Measurements from ENCODE around the gene KRT76. TPM values are rescaled to one million over a fixed set of nuclear protein-coding genes. Genes with fewer than 3 reads are reported as not detected.
"Not testable (repeated sequence)": the region's sequence is repeated elsewhere in the genome, so short reads cannot be mapped to it uniquely, and the experiment has no call there.

KRT76 gene
- total RNA-seq, 1 donor = not detected

DNA sequence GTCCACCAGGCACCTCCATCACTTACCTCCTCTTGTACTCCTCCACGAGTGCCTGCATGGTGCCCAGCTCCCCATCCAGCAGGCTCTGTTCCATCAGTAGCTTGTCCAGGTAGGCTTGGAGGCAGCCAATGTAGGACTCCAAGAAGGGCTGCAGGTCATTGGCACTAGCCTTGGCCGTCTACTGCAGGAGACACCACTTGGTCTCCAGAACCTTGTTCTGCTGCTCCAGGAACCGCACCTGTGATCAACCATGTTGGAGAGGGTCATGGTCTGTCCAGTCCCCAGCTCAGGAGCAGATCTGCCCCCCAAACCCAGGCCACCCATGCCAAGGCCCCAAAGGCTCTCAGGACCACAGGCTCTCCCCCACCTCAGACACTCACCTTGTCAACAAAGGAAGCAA lies 23.9 kb downstream of the KRT76 start:
- no peak for TF ChIP-seq CTCF (IDR thresholded peaks at IDR 0.05; ENCODE audit: insufficient read depth, low read depth, low read length)
- H3K4me3 ChIP-seq (ENCODE audit: low read depth, low read length) = no peak overlapping the region
- DNase-seq (ENCODE audit: low read depth) = no peak

GRCh38 chr12:52752516-52752915 lies 24.6 kb downstream of the KRT76 start:
- no peak overlapping the region for H3K4me3 ChIP-seq (ENCODE audit: low read depth, low read length)
- no peak for TF ChIP-seq CTCF (IDR thresholded peaks at IDR 0.05; ENCODE audit: insufficient read depth, low read depth, low read length)
- no peak for DNase-seq (ENCODE audit: low read depth)

DNA sequence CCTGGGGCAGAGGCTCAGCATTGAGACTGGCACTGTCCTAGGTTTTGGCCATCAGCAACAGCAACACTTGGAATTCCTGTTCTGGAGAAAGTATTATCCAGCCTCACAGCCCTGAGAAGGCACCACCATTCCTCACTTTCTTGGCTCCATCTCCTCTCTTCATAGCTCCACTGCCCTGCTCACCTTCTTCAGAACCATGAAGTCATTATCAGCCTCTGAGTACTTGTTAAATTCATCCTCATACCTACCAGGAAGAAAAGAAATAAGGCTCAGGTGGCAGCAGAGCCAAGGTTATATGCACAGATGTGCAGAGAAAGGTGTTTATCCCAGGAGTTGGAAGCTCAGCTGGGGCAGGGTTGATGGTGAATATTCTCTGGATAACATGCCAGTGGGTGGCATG lies 25.4 kb downstream of the KRT76 start:
- TF ChIP-seq CTCF (IDR thresholded peaks at IDR 0.05; ENCODE audit: insufficient read depth, low read depth, low read length) = no peak

DNA sequence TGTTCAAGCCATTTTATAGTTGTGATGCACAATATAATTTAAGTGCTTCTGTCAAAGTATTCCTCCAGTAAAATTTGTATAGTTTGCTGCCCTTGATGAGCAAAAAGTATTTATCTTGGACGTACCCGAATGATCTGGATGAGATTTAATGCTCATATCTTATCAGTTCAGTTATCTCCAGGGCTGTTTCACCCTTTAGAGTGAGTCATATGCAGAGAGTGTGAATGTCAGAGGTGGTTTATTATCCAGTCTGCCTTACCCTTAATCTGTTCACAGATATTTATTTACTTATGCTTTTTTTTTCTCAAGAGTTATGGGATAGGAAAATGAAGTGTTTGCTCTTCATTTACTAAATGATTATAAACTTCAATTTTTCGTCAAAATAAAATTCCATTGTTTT lies 26.6 kb downstream of the KRT76 start:
- not testable (repeated sequence) for H3K4me3 ChIP-seq (ENCODE audit: low read depth, low read length); DNase-seq (ENCODE audit: low read depth)

More for the DNA sequence above, 25.4 kb downstream of the KRT76 start:
- H3K4me3 ChIP-seq (ENCODE audit: low read depth, low read length) = no peak overlapping the region
- DNase-seq (ENCODE audit: low read depth) = no peak

DNA sequence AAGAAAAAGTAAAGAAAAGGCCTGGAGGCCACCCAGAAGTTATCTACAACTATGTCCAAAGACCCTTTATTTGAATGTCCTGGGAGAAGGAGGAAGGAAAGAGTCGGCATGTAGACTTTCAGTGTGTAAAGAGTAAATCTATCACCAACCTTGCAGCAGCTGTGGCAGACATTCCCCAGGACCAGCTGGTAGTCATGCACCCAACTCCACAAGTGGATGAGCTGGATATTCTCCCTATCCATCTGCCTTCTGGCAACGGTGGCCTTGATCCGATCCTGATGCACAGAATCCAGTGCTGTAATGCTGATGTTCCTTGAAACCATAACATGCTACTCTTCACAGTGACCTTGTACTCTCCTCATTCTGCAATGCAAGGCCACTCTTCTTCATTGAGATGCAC lies 27.3 kb downstream of the KRT76 start:
- H3K4me3 ChIP-seq (ENCODE audit: low read depth, low read length) = no peak overlapping the region
- TF ChIP-seq CTCF (IDR thresholded peaks at IDR 0.05; ENCODE audit: insufficient read depth, low read depth, low read length) = no peak
- DNase-seq (ENCODE audit: low read depth) = no peak

DNA sequence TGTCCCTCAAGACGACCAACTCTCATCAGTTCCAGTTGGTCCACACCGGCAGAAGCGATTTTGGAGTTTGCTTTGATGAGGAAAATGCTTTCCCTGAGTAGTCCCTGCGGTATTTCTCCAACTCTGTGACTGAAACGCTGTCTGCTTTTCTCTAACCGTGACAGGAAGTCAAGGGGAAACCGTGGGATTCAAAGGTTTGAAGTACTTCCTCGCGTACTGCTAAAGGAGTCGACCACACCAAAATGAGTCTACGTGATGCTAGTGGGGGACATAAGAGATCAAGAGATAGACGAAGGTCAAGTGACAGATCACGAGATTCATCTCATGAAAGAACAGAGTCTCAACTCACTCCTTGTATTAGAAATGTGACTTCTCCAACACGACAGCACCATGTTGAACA lies 28.6 kb downstream of the KRT76 start:
- H3K4me3 ChIP-seq (ENCODE audit: low read depth, low read length) = no peak overlapping the region
- no peak for TF ChIP-seq CTCF (IDR thresholded peaks at IDR 0.05; ENCODE audit: insufficient read depth, low read depth, low read length)
- DNase-seq (ENCODE audit: low read depth) = no peak

- DNase-seq (ENCODE audit: low read depth) = no peak
- TF ChIP-seq CTCF (IDR thresholded peaks at IDR 0.05; ENCODE audit: insufficient read depth, low read depth, low read length) = no peak
These were observed 31.6 kb downstream of the KRT76 start for GRCh38 chr12:52745554-52745953.

More at GRCh38 chr12:52745554-52745953, 31.6 kb downstream of the KRT76 start:
- H3K4me3 ChIP-seq (ENCODE audit: low read depth, low read length) = no peak overlapping the region

Measured in fibroblast of villous mesenchyme (primary cell).